CD4-positive, alpha-beta T cell treated with Interleukin-15 for 4 hours (primary cell): Measurements from ENCODE around the gene SKIL.

Source experiments
- DNase-seq: peaks from one replicate; pipeline ENCODE4 v3.0.0-alpha.2; 2020; ENCODE audit warnings: low spot score

SKIL gene

DNA sequence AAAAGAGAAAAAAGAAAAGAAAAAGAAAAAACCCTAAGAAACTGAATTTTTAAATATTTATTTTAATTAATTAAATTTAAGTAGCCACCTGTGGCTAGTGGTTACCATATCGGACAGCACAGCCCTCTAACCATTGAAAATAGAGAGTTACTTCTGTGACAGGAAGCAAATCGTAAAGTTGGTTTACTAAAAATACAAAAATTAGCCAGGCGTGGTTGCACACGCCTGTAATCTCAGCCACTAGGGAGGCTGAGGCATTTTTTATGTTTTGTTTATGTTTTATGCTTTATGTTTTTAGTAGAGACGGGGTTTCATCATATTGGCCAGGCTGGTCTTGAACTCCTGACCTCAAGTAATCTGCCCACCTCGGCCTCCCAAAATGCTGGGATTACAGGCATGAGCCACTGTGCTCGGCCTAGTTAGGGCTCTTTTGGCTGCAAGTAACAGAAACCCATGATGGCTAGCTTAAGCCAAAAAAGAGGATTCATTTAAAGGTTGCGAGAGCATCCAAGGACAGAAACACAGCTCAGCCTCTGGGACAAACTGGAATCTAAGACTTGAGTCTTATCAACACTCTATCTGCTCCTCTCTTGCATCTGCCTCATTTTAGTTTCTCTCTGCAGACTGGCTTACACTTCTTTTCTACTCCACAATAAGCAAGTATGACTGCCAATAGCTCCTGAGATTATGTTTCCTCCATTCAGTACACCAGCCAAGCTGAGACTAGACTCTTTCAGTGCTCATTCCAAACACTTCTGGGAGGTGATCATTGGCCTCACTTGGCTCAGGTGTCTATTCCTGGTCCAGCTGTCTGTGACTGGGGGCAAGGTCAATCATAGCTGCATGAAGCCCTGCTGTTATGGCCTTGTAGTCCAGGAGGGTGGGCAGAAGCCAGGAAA is 6.8 kb upstream of the SKIL start:
- no peak for DNase-seq

DNA sequence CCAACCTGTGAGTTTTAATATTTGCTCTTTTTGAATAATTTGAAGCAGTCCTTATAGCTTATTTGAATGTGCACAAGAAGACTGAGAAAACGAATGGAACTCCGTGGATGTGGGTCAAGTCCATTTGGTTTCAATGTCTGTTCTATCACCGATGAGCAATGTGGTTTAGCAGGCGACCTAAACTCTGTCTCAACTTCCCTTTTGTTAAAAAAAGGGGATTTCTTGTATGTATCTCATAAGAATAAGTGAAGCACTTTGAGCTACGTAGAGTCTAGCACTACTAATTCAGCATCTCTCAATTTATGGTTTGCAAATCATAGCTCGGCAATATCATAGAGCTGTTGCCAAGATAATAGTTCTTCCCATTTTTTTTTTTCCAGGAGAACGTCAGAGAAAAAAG is 4.6 kb upstream of the SKIL start:
- peak; percentile 29 for DNase-seq

DNA sequence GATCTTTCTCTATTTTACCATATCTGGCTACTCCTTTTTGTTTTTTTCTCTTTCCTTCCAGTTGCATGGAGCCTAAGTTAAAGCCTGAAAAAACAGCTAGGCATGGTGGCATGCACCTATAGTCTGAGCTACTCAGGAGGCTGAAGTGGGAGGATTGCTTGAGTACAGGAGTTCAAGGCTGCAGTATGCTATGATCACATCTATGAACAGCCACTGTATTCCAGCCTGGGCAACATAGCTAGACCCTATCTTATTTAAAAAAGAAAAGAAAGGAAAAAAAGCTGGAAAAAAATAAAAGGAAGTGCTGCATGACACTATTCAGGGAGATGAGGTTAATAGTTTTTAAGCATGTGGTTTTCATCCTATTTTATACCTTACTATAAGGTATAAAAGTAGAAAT is 4.0 kb upstream of the SKIL start:
- no peak for DNase-seq

DNA sequence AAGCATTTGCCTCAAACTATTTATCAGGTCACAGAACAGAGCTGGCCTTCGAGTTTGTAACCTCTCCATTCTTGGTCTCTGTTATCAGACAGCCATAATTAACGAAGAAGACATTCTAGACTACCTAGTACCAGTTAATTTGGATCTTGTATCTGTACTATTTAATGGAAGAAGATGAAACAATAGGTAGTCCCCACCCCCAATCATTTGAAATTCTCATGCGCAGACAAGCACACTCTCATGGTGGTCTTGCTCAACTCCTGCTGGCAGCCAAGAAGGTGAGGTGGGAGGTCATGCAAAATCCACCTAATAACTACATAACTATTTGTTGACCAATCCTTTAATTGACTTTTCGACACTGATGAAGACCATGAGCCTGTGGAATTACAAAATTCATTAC is 2.8 kb upstream of the SKIL start:
- no peak for DNase-seq

DNA sequence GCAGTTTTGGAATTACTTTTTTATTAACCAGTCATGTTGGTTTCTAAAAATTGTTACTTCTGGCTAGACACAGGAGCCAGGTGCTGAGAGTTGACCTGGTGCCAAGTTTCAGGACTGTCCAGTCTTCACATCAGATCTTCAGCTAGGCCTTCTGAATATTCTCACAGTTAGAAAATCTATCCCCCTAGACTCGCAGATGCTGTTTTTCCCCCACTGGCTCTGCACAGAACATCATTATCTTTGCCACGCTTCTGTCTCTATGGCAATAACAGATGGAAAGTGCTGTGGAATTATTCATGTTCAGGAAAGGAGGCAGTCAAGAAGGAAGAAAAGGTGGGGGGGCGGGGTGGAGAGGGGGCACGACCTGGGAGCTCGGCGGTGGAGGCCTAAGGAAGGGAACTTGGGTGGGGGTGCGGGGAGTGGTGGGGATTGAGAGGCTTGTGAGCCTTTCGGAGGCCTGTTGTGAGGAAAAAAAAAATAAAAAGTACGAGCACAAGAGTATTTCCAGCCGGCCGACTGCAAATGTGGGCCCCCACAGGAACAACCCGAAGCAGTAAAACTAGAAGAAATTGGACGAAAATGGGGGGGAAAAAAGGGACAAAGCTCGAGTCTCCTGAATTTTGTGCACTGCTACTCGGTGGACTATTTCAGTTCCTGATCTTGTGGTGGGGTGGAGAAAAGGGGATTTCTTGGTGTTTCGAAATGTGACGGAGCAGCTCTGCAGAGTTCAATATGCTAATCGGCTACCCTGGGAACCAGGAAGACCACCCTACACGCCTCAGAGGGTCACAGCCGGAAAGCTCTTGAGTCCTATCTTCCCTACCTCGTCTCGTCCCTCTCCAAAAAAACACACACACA is 1.5 kb upstream of the SKIL start:
- peak; percentile 29 for DNase-seq

DNA sequence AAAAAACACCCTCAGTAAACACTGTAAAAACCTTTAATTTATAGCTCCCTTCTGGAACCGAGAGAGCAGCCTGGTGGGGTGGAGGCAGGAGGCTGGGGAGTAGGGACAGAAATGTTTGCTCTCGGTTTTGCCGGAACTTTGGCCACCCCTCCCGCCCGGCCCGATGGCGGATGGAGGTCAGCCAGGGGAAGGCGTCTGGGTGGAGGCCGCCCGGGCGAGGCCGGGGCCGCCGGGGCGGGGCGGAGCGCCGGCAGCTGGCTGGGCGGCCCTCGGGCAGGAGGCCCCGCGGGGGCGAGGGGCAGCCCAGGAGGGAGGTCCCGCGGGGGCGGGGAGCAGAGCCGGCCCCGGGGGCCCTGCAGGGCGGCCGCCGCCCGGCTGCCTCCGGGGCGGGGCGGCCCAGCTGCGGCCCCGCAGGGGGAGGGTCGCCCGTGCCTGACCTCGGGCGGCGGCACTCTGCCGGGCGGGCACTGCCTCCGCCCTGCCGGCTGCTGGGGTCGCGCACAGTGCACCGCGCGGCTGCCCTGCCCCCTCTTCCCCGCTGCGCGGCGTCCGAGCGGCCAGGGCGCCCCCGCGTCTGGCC is 829 bp upstream of the SKIL start:
- DNase-seq: peak; percentile 55

- DNase-seq: peak; percentile 77
These were observed 811 bp downstream of the SKIL start for GRCh38 chr3:170358042-170359010.

DNA sequence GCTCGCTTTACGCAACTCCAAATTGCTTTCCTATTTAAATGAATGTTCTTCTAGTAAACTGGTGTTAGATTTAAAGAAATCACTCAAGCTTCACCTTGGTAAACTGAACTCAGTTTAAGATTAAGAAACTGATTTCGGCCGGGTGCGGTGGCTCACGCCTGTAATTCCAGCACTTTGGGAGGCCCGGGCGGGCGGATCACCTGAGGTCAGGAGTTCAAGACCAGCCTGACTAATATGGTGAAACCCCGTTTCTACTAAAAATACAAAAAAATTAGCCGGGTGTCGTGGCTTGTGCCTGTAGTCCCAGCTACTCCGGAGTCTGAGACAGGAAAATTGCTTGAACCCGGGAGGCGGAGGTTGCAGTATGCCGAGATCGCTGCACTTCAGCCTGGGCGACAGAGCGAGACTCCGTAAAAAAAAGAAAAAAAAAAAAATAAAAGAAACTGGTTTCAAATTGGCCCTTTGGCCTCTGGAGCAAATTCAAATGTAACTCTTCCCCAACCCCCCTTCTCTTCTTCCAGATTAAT is 1.7 kb downstream of the SKIL start:
- no peak for DNase-seq

DNA sequence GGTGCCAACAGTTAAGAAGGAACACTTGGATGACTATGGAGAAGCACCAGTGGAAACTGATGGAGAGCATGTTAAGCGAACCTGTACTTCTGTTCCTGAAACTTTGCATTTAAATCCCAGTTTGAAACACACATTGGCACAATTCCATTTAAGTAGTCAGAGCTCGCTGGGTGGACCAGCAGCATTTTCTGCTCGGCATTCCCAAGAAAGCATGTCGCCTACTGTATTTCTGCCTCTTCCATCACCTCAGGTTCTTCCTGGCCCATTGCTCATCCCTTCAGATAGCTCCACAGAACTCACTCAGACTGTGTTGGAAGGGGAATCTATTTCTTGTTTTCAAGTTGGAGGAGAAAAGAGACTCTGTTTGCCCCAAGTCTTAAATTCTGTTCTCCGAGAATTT is 3.0 kb downstream of the SKIL start:
- DNase-seq: no peak

- no peak for DNase-seq
These were observed 3.4 kb downstream of the SKIL start for GRCh38 chr3:170360916-170361315.

DNA sequence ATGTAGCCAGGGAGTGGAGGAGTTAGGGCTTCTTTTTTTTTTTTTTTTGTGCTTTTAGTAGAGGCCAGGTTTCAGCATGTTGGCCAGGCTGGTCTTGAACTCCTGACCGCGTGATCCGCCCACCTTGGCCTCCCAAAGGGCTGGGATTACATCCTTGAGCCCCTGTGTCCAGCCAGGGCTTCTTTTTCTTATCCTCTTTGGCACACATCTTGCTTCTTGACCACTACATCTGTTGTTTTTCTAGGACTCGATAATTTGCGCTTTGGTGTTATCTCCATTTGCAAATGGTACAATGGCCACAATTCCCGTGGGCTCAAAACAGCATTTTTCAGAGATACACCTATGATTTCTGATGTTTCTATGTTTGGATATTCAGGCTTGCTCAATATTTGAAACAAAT is 4.2 kb downstream of the SKIL start:
- no peak for DNase-seq

DNA sequence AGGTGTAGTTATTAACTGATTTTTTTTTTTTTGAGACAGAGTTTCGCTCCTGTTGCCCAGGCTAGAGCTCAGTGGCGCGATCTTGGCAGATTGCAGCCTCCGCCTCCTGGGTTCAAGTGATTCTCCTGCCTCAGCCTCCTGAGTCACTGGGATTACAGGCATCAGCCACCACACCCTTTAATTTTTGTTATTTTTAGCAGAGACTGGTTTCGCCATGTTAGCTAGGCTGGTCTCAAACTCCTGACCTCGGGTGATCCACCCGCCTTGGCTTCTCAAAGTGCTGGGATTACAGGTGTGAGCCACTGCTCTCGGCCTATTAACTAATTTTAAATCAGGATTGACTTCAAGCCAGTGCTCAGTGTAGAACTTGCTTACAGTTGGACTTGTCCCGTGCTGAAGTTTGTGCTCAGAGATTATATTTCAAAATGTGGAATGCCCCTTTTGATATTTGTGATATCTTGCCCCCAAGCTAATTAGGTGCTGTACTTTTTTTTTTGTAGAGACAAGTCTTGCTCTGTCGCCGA is 6.0 kb downstream of the SKIL start:
- no peak for DNase-seq

GRCh38 chr3:170364965-170365364 is 7.5 kb downstream of the SKIL start:
- DNase-seq: no peak

DNA sequence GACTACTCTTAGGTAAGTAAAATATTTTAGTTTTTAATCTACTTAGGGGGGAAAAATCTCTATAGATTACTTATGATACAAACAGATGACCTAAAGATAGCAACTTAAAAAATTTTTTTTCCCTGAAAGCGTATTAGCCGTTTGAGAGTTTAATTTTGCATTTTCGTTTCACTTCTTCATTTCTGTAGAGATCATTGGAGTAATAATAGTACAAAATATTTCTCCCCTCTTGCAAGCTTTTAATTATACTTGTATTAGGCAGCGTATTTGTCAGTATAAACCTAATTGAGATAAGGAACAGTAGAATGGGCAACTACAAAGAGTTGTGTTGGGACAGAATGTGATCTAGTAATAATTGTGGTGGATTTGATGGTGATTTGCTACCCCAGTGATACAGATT is 10.3 kb downstream of the SKIL start:
- DNase-seq: no peak

DNA sequence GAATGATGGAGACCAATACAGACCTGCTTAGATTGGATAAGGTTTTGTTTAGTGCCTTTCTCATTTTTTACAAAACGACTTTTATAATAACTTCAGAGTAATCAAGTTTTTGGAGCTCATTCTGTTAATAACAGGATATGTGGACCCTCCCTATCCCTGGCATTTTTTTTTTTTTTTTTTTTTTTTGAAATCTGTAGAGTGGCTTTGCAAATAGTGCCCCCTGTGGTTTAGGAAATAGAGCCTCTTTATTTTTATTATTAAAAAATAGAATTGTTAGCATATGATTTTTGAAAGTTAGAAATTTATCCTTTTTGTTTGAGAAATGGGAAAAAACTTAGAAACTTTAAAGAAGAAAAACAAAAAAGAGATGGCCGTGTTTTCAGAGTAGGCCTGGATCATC is 11.4 kb downstream of the SKIL start:
- no peak for DNase-seq

DNA sequence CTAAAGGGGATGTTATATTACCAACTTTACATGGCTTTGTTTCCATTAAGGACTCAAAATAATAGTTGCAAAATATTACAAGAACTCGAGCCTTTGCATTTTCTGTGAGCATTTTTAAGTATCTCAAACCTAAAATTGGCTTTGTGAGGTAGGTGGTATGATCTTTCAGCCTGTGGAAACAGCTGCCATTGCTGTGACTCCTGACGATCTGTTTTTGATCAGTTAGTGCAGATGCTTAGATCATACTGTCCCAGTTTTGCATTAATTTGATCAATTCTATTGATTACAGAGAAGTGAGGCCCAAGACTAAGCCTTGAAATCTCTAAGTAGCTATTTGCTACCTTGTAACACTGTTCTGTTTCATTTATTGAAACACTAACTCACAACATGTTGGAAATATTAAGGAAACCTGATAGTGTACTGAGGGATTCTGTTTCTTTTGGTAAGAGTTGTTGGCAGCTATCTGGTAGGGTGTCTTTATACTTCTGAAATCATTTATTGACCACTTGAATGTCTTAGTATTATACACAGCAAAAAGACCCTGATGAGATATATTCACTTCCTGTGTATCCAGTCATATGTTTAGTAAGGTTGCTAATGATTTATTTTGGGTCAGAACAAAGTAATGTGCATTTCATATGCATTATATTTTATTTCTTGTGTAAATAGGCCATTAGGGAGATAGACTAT is 14.8 kb downstream of the SKIL start:
- DNase-seq: no peak

- no peak for DNase-seq
These were observed 26.1 kb downstream of the SKIL start for GRCh38 chr3:170383567-170383966.

- DNase-seq: no peak
These were observed 29.0 kb downstream of the SKIL start for GRCh38 chr3:170386468-170386867.

DNA sequence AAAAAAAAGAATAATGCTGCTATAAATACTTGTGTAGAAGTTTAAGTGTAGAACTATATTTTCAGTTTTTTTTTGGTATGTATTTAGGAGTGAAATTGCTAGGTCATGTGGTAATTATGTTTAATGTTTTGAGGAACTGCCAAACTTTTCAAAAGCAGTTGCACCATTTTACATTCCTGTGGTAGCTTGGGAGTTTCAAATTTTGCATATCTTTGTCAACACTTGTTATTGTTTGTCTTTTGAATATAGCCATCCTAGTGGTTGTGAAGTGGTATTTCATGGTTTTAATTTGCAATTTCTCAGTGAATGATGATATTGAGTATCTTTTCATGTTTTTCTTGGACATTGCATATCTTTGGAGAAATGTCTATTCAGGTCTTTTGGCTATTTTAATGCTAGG is 30.4 kb downstream of the SKIL start:
- no peak for DNase-seq

- DNase-seq: no peak
These were observed 33.6 kb downstream of the SKIL start for GRCh38 chr3:170391108-170391507.

DNA sequence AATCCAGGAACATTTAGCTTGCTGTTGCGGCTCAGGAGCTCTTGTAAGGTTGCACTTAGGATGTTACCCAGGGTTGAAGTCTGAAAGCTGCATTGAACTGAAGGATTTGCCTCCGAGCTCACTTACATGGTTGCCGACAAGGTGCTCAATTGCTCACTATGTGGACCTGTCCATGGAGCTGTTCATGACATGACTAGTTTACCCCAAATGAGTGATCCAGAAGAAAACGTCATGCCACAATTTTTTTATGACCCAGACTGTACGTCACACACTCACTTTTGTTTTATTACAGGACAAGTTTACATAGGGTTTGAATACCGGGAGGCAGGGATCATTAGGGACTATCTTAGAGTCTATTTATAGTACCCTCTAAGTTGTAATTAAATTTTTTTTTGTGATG is 40.2 kb downstream of the SKIL start:
- DNase-seq: no peak
